ENCODE data around the gene TSPYL4.

Gene TSPYL4

GRCh38 chr6:116239256-116239655, 14.6 kb downstream of the TSPYL4 start:
- Histone ChIP-seq H3K4me2 (ENCODE audit: low read depth, low read length, poor library complexity, severe bottlenecking) (no peak overlapping the region), H2AFZ (ENCODE audit: low read depth, low read length, severe bottlenecking) (no peak overlapping the region), H3F3A (ENCODE audit: insufficient read depth) (no peaks in the 10 kb centered on the region), H3K9ac (ENCODE audit: low read length) (no peak overlapping the region), H3K27me3 (ENCODE audit: low read length) (no peaks in the 10 kb centered on the region), H3K9me3 (ENCODE audit: insufficient read depth, low read length) (no peaks in the 10 kb centered on the region), H4K20me1 (ENCODE audit: low read depth, low read length) (no peaks in the 10 kb centered on the region), H3K9me2 (replicated peaks; ENCODE audit: insufficient read depth, low read length) (no peaks in the 10 kb centered on the region), H3K79me2 (ENCODE audit: insufficient read depth, low read length) (no peaks in the 10 kb centered on the region), H3K36me3 (ENCODE audit: low read length) (no peaks in the 10 kb centered on the region), H3K27ac (ENCODE audit: low read depth, low read length) (no peak overlapping the region), H3K4me3 (ENCODE audit: insufficient read depth, low read length, poor library complexity, severe bottlenecking) (no peak overlapping the region)
- TF ChIP-seq EZH2phosphoT487 (conservative IDR thresholded peaks at IDR 0.05; ENCODE audit: low read length), result no peak
- no peak for TF ChIP-seq CTCF (IDR thresholded peaks at IDR 0.05; ENCODE audit: insufficient read depth, low read length, poor library complexity, severe bottlenecking)

GRCh38 chr6:116238083-116238482, 15.8 kb downstream of the TSPYL4 start:
- TF ChIP-seq CTCF (IDR thresholded peaks at IDR 0.05; ENCODE audit: insufficient read depth, low read length, poor library complexity, severe bottlenecking), result no peak
- TF ChIP-seq EZH2phosphoT487 (conservative IDR thresholded peaks at IDR 0.05; ENCODE audit: low read length), result no peak
- H3F3A ChIP-seq (ENCODE audit: insufficient read depth), result no peaks in the 10 kb centered on the region
- H3K27ac ChIP-seq (ENCODE audit: low read depth, low read length), result no peak overlapping the region
- no peaks in the 10 kb centered on the region for H3K79me2 ChIP-seq (ENCODE audit: insufficient read depth, low read length)
- no peaks in the 10 kb centered on the region for H4K20me1 ChIP-seq (ENCODE audit: low read depth, low read length)
- no peaks in the 10 kb centered on the region for H3K36me3 ChIP-seq (ENCODE audit: low read length)
- H3K9me3 ChIP-seq (ENCODE audit: insufficient read depth, low read length), result no peaks in the 10 kb centered on the region
- no peak overlapping the region for H3K4me2 ChIP-seq (ENCODE audit: low read depth, low read length, poor library complexity, severe bottlenecking)
- no peaks in the 10 kb centered on the region for H3K27me3 ChIP-seq (ENCODE audit: low read length)
- no peaks in the 10 kb centered on the region for H3K9me2 ChIP-seq (replicated peaks; ENCODE audit: insufficient read depth, low read length)
- no peak overlapping the region for H3K4me3 ChIP-seq (ENCODE audit: insufficient read depth, low read length, poor library complexity, severe bottlenecking)
- no peak overlapping the region for H3K9ac ChIP-seq (ENCODE audit: low read length)
- no peak overlapping the region for H2AFZ ChIP-seq (ENCODE audit: low read depth, low read length, severe bottlenecking)

- H3K27me3 ChIP-seq (ENCODE audit: low read length), result no peaks in the 10 kb centered on the region
- H3K9me2 ChIP-seq (replicated peaks; ENCODE audit: insufficient read depth, low read length), result no peaks in the 10 kb centered on the region
- H3K79me2 ChIP-seq (ENCODE audit: insufficient read depth, low read length), result no peaks in the 10 kb centered on the region
- H3K4me2 ChIP-seq (ENCODE audit: low read depth, low read length, poor library complexity, severe bottlenecking), result no peak overlapping the region
- no peaks in the 10 kb centered on the region for H3K9me3 ChIP-seq (ENCODE audit: insufficient read depth, low read length)
- H3K36me3 ChIP-seq (ENCODE audit: low read length), result no peaks in the 10 kb centered on the region
- no peaks in the 10 kb centered on the region for H3F3A ChIP-seq (ENCODE audit: insufficient read depth)
- no peak overlapping the region for H2AFZ ChIP-seq (ENCODE audit: low read depth, low read length, severe bottlenecking)
- TF ChIP-seq EZH2phosphoT487 (conservative IDR thresholded peaks at IDR 0.05; ENCODE audit: low read length), result no peak
- no peak for TF ChIP-seq CTCF (IDR thresholded peaks at IDR 0.05; ENCODE audit: insufficient read depth, low read length, poor library complexity, severe bottlenecking)
- H4K20me1 ChIP-seq (ENCODE audit: low read depth, low read length), result no peaks in the 10 kb centered on the region
- H3K9ac ChIP-seq (ENCODE audit: low read length), result no peak overlapping the region
- no peak overlapping the region for H3K27ac ChIP-seq (ENCODE audit: low read depth, low read length)
- H3K4me3 ChIP-seq (ENCODE audit: insufficient read depth, low read length, poor library complexity, severe bottlenecking), result no peak overlapping the region
These were observed 19.2 kb downstream of the TSPYL4 start for GRCh38 chr6:116234689-116235088.
